GM12874 (cell line): ENCODE results near the gene ZSCAN32.

Experiments used
- TF ChIP-seq, protein P1 (sequence below): IDR thresholded peaks from 2 replicates; pipeline ENCODE4 v1.5.1; 2011; ENCODE audit warnings: low read depth, mild to moderate bottlenecking, control low read depth, low read length, moderate library complexity; ENCODE audit not compliant: insufficient read depth

Gene ZSCAN32

DNA sequence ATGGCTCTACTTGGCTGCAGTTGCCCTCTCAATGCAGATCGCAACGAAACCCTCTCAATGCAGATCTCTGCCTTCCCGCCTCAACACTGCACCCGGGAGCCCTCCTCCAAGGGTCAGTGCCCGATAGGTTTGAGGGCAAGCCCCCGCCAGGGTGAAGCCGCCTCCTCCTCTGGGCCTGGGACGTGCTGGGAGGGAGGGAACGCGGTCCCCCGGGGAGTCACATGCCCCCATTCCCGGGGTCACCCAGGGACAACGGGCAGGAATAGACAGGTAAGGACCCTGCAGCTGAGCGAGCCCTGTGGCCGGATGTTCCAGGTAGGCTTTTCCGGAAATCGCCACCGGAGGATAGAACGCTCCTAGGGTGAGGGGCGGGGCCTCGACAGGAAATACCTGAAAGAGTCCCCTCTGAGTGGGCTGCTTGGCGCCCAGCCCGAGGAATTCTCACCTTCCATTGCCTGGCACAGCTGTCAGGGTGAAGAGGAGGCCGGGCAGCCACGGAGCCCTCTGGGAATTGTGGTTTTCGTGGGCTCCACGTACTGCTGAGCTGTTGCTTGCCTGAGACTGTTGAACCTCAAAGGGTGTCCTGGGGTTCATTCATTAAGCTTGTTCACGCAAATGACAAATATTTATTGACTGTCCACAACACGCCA is 13.1 kb upstream of the ZSCAN32 start:
- TF ChIP-seq, protein P1, sequence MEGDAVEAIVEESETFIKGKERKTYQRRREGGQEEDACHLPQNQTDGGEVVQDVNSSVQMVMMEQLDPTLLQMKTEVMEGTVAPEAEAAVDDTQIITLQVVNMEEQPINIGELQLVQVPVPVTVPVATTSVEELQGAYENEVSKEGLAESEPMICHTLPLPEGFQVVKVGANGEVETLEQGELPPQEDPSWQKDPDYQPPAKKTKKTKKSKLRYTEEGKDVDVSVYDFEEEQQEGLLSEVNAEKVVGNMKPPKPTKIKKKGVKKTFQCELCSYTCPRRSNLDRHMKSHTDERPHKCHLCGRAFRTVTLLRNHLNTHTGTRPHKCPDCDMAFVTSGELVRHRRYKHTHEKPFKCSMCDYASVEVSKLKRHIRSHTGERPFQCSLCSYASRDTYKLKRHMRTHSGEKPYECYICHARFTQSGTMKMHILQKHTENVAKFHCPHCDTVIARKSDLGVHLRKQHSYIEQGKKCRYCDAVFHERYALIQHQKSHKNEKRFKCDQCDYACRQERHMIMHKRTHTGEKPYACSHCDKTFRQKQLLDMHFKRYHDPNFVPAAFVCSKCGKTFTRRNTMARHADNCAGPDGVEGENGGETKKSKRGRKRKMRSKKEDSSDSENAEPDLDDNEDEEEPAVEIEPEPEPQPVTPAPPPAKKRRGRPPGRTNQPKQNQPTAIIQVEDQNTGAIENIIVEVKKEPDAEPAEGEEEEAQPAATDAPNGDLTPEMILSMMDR, result no peak

DNA sequence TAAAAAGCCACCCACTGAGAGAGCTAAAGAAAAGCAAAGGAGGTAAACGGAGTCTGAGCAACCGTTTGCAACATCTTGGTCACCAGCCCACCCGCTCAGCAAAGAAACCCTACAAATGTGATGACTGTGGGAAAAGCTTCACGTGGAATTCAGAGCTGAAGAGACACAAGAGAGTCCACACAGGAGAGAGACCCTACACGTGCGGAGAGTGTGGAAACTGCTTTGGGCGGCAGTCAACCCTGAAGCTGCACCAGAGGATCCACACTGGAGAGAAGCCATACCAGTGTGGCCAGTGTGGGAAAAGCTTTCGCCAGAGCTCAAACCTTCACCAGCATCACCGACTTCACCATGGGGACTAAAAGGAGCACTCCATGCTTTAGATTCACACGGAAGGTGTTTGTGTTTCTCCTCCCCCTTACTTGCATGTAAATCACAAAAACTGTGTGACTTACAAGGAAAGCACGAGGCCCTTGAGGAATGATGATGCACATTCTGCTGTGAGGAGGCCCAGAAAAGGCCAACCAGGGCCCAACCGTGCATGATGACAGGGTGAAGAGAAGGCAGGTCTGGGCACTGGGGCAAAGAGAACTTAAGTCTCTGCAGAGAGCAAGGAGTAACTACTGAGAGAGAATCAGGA is 7.9 kb upstream of the ZSCAN32 start:
- TF ChIP-seq, protein P1, result no peak

DNA sequence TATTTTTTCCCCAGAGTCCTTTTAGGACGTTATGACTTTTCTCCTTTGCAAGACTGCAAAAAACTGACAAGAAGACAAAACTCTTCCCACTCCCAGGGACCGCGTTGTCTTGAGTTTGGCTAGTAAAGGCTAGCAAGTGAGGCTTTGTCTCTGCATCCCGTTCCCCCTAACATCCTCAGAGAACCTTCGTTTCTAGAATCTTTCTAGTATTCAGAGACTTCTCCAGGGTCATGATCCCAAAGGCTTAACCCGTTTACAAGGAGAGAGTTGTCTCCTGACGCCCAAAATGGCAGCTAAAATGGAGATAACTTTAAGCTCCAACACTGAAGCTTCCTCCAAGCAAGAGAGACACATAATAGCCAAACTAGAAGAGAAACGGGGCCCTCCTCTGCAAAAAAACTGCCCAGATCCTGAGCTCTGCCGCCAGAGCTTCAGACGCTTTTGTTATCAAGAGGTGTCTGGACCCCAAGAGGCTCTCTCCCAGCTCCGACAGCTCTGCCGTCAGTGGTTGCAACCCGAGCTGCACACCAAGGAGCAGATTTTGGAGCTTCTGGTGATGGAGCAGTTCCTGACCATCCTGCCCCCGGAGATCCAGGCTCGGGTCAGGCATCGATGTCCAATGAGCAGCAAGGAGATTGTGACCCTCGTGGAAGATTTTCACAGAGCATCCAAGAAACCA is 1.1 kb upstream of the ZSCAN32 start:
- TF ChIP-seq, protein P1, result no peak

DNA sequence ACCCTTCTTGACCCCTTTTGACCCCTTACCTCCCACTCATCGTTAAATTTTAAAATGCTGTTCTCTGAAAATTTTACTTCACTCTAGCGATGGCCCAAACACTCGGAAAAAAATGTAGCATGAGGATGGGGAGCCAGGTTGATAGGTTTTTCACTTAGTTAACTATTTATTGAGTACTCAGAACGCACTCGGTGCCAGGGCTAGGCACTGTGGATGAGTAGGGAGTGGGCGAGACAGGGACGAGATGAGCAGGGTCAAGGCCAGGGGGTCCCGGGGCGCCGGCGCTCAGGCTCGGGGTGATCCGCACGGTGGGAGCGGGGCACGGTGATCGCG is 392 bp downstream of the ZSCAN32 start:
- TF ChIP-seq, protein P1, result no peak

DNA sequence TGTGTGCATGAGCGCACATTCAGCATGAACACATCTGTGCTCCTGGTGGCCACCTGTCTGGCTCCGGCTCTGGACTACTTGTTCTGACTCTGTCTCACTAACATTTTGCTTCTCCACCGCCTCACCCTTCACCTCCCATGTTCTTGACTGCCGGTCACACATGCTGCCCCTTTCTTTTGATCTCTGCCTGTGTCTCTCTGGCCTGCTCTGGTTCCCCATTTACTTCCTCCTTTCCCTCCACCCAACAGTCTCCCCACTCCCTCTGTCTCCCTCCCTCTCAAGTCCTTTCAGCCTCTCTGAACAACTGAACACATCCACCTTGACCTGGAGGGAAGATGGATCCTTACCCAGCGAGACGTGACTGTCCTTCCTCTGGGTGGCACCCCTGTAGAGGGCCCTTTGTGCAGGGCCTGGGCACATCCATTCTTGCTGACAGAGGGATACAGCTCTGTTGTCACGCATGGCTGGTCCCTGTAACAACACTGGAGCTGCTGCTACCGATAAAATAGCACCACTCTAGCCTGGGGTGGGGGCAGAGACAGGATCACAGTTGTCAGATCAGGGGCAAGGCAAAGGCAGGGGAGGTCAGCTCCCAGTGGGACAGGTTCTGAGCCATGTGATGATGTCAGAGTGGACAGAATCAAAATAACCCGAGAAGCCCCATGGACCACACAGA is 11.0 kb downstream of the ZSCAN32 start:
- TF ChIP-seq, protein P1, result no peak

DNA sequence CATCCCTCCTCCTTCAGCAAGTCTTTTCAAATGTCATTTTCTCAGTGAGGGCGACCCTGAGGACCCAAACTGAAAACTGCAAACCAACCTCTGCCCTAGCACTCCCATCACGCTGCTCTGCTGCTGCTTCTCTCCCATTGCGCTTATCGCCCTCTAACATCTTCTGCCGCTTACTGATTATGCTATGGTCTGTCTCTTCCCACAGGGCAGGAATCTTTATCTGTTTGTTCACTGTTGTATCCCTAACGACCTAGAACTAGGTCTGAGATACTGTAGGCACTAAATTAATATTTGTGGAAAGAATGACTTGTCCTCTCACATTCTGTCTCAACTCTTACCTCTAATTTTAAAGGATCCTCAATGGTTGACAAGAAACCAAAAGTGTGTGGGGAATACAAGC is 12.5 kb downstream of the ZSCAN32 start:
- TF ChIP-seq, protein P1, result no peak

DNA sequence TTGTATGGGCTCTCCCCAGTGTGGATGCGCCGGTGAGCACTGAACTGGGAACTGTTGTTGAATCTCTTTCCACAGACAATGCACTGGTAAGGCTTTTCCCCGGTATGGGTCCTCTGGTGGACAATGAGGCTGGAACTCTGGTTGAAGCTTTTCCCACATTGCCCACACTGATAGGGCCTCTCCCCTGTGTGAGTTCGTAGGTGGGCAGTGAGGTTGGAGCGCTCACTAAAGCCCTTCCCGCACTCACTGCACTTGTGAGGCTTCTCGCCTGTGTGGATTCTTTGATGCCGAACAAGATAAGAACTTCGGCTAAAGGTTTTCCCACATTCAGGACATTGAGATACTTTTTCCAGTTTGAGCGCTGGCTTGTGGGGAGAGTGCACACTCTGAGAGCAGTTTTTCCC is 17.8 kb downstream of the ZSCAN32 start:
- TF ChIP-seq, protein P1, result no peak
